HEK293 (cell line): ENCODE data around the gene RSRC1.
A peak's percentile ranks its signal among the peaks of the same experiment; 100 is the strongest.

ENCODE experiments used
- CTCF ChIA-PET: fragments of 350-600 bp; formaldehyde crosslinking; extraction: SDS; loops from one replicate; lab custom pipeline; 2021; ENCODE audit warnings: antibody characterized with exemption; lab: Yijun Ruan, JAX
- POLR2A ChIA-PET: fragments of 300-600 bp; formaldehyde crosslinking; extraction: SDS; loops from one replicate; lab custom pipeline; 2020; ENCODE audit warnings: antibody characterized with exemption, inconsistent platforms; lab: Yijun Ruan, JAX
- H3K27ac ChIP-seq: fragments of 200-500 bp; sonication (Bioruptor generic); 2 replicates; pipeline ENCODE4 v1.5.1; 2014; ENCODE audit warnings: low read depth, low read length, control low read depth, inconsistent platforms; ENCODE audit errors: extremely low read depth
- H3K36me3 ChIP-seq, 2 experiments: fragments of 200-500 bp in 1 of 2; sonication (Bioruptor generic) in 1 of 2; 1 replicate in 1 of 2; 2 replicates in 1 of 2; pipeline ENCODE4 v1.5.1; 2014 to 2017; ENCODE audit warnings: inconsistent platforms in 2 of 2, low read length in 2 of 2; ENCODE audit not compliant: control insufficient read depth in 2 of 2, insufficient read depth in 1 of 2
- H3K4me1 ChIP-seq: fragments of 200-500 bp; sonication (Bioruptor generic); 2 replicates; pipeline ENCODE4 v1.5.1; 2014; ENCODE audit warnings: mild to moderate bottlenecking, low read length, inconsistent platforms; ENCODE audit not compliant: control insufficient read depth, insufficient read depth
- H3K4me3 ChIP-seq: 2 replicates; pipeline ENCODE4 v1.5.1; 2011; ENCODE audit warnings: low read depth, mild to moderate bottlenecking, control low read depth, low read length, moderate library complexity
- H3K9me3 ChIP-seq: fragments of 200-500 bp; sonication (Bioruptor generic); 2 replicates; pipeline ENCODE4 v1.5.1; 2014; ENCODE audit warnings: low read depth, low read length, inconsistent platforms; ENCODE audit not compliant: control insufficient read depth, insufficient read depth
- WT1 ChIP-seq: fragments of 450-650 bp; formaldehyde crosslinking; IDR thresholded peaks from 2 replicates; pipeline ENCODE4 v1.5.1; 2016; ENCODE audit warnings: missing biosample characterization, missing genetic modification characterization
- ZNF138 ChIP-seq: fragments of 450-650 bp; formaldehyde crosslinking; IDR thresholded peaks from 2 replicates; pipeline ENCODE4 v1.5.1; 2016; ENCODE audit warnings: missing biosample characterization, missing genetic modification characterization, borderline replicate concordance
- ZNF174 ChIP-seq: fragments of 450-650 bp; formaldehyde crosslinking; IDR thresholded peaks from 2 replicates; pipeline ENCODE4 v1.5.0; 2017; ENCODE audit warnings: missing biosample characterization, mild to moderate bottlenecking, missing genetic modification characterization
- ZNF175 ChIP-seq: fragments of 450-650 bp; formaldehyde crosslinking; IDR thresholded peaks from 2 replicates; pipeline ENCODE4 v1.5.1; 2016; ENCODE audit warnings: missing biosample characterization, missing genetic modification characterization
- ZNF202 ChIP-seq: fragments of 450-650 bp; formaldehyde crosslinking; IDR thresholded peaks from 2 replicates; pipeline ENCODE4 v1.5.1; 2016; ENCODE audit warnings: missing biosample characterization, missing genetic modification characterization, borderline replicate concordance
- ZNF266 ChIP-seq: fragments of 450-650 bp; formaldehyde crosslinking; IDR thresholded peaks from 2 replicates; pipeline ENCODE4 v1.5.1; 2016; ENCODE audit warnings: missing biosample characterization, missing genetic modification characterization, low read depth
- ZNF776 ChIP-seq: fragments of 450-650 bp; formaldehyde crosslinking; IDR thresholded peaks from 2 replicates; pipeline ENCODE4 v1.5.0; 2017; ENCODE audit warnings: missing biosample characterization, missing genetic modification characterization, borderline replicate concordance
- ZXDB ChIP-seq: fragments of 450-650 bp; formaldehyde crosslinking; IDR thresholded peaks from 2 replicates; pipeline ENCODE4 v1.5.1; 2016; ENCODE audit warnings: missing biosample characterization, missing genetic modification characterization
- TF ChIP-seq, protein P1 (sequence below): fragments of 450-650 bp; formaldehyde crosslinking; IDR thresholded peaks from 2 replicates; pipeline ENCODE4 v1.5.1; 2016; ENCODE audit warnings: missing biosample characterization, missing genetic modification characterization
- TF ChIP-seq, protein P2 (sequence below): fragments of 450-650 bp; formaldehyde crosslinking; IDR thresholded peaks from 2 replicates; pipeline ENCODE4 v1.5.1; 2016; ENCODE audit warnings: missing biosample characterization, missing genetic modification characterization
- TF ChIP-seq, protein P3 (sequence below): fragments of 450-650 bp; IDR thresholded peaks from 2 replicates; pipeline ENCODE4 v1.5.1; 2018; ENCODE audit warnings: missing biosample characterization, missing genetic modification characterization
- TF ChIP-seq, protein P4 (sequence below): fragments of 450-650 bp; formaldehyde crosslinking; IDR thresholded peaks from 2 replicates; pipeline ENCODE4 v1.5.1; 2016; ENCODE audit warnings: missing biosample characterization, missing genetic modification characterization
- TF ChIP-seq, protein P5 (sequence below): fragments of 450-650 bp; formaldehyde crosslinking; IDR thresholded peaks from 2 replicates; pipeline ENCODE4 v1.5.1; 2016; ENCODE audit warnings: missing biosample characterization, missing genetic modification characterization

The RSRC1 gene

DNA sequence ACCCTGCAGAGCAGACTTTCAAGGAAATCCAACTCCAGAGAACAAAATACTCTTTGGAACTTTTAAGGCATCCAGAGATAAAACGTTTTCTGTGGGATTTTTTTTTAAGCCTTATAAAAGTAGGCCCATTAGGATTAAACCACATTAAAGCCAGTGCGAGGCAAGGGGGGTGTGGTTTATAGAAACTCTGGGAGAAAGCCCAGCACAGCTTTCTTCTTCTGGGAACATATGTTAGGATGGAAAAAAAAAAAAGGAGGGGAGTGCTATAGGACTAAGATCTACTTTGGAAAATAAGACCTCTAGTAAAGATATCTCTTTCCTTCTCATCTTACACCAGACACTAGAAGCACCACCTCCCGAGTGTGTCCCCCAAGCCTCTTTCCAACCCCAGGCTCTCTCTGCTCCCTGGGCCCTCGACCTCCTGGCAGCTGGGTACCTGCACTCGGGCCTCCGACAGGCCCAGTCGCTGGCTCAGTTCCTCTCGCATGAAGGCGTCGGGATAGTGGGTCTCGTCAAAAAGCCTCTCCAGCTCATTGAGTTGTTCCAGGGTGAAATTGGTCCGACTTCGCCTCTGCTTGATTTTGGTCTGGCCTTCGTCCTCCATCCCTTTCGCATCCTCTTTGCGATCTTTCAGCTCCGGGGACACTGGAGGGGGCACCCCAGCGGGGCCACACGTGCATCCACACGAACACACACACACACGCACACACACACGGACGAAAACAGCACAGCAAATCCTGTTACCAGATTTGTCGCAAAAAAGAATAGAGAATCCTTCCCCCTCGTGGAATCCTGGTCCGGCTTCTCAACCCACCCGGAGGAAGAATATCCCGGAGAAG, 7.4 kb upstream of the RSRC1 start (continued):
- TF ChIP-seq, protein P1, sequence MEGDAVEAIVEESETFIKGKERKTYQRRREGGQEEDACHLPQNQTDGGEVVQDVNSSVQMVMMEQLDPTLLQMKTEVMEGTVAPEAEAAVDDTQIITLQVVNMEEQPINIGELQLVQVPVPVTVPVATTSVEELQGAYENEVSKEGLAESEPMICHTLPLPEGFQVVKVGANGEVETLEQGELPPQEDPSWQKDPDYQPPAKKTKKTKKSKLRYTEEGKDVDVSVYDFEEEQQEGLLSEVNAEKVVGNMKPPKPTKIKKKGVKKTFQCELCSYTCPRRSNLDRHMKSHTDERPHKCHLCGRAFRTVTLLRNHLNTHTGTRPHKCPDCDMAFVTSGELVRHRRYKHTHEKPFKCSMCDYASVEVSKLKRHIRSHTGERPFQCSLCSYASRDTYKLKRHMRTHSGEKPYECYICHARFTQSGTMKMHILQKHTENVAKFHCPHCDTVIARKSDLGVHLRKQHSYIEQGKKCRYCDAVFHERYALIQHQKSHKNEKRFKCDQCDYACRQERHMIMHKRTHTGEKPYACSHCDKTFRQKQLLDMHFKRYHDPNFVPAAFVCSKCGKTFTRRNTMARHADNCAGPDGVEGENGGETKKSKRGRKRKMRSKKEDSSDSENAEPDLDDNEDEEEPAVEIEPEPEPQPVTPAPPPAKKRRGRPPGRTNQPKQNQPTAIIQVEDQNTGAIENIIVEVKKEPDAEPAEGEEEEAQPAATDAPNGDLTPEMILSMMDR (tag by site-specific recombination): no peak
- TF ChIP-seq, protein P2, sequence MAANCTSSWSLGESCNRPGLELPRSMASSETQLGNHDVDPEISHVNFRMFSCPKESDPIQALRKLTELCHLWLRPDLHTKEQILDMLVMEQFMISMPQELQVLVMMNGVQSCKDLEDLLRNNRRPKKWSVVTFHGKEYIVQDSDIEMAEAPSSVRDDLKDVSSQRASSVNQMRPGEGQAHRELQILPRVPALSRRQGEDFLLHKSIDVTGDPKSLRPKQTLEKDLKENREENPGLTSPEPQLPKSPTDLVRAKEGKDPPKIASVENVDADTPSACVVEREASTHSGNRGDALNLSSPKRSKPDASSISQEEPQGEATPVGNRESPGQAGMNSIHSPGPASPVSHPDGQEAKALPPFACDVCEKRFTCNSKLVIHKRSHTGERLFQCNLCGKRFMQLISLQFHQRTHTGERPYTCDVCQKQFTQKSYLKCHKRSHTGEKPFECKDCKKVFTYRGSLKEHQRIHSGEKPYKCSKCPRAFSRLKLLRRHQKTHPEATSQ (tag by site-specific recombination): no peak
- no peak for TF ChIP-seq ZNF266 (tag by site-specific recombination)
- no peak for TF ChIP-seq WT1 (tag by site-specific recombination)
- no peak for TF ChIP-seq ZNF174 (tag by site-specific recombination)
- TF ChIP-seq, protein P3, sequence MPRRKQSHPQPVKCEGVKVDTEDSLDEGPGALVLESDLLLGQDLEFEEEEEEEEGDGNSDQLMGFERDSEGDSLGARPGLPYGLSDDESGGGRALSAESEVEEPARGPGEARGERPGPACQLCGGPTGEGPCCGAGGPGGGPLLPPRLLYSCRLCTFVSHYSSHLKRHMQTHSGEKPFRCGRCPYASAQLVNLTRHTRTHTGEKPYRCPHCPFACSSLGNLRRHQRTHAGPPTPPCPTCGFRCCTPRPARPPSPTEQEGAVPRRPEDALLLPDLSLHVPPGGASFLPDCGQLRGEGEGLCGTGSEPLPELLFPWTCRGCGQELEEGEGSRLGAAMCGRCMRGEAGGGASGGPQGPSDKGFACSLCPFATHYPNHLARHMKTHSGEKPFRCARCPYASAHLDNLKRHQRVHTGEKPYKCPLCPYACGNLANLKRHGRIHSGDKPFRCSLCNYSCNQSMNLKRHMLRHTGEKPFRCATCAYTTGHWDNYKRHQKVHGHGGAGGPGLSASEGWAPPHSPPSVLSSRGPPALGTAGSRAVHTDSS (tag by site-specific recombination): no peak
- TF ChIP-seq ZNF175: no peak
- TF ChIP-seq ZNF138 (tag by site-specific recombination): no peak

DNA sequence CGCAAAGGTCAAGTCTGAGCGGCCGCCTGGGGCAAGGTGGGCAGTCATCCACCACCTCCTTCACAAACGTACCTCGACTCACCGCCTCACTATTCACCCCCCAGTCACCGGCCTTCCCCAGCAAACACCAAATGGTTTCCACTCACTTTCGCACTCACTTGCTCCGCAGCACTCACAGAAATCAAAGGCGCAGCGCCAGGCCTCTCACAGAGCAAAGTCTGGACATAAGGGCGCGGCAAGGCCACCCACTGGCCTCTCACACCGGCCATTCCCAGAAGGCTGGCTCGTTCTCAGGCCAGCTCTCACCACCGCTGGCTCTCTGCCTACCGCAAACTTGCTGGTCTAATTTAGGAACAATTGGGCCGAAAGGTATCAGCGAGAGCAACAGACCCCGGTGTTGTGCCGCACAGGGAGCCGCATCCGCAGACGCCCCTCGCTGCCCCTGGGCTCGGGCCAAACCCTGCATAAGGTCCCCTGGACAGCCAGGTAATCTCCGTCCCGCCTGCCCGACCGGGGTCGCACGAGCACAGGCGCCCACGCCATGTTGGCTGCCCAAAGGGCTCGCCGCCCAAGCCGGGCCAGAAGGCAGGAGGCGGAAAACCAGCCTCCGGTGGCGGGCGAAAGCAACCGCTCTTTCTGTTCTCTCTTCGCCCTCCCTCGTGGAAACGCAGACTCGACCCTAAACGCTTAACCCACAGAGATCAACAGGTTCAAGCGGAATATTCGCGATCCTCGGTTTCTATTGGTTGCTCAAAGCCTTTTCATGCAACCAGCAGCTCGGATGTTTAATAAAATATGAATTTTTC, 6.6 kb upstream of the RSRC1 start:
- H3K4me1 ChIP-seq: no peaks in the 10 kb centered on the region; the same call in 1 of the 2 replicates
- ChIA-PET POLR2A (no interaction called here), CTCF (no interaction called here)
- peaks cover 0 to 25% of the 10 kb centered on the region in 2 experiments; a peak in 1 of 3 replicates for H3K36me3 ChIP-seq
- H3K4me3 ChIP-seq: no peak overlapping the region
- TF ChIP-seq ZNF776 (tag by site-specific recombination) (no peak), ZNF202 (tag by site-specific recombination) (peak; percentile 55; the same call in 1 of the 2 replicates)
- TF ChIP-seq, protein P4, sequence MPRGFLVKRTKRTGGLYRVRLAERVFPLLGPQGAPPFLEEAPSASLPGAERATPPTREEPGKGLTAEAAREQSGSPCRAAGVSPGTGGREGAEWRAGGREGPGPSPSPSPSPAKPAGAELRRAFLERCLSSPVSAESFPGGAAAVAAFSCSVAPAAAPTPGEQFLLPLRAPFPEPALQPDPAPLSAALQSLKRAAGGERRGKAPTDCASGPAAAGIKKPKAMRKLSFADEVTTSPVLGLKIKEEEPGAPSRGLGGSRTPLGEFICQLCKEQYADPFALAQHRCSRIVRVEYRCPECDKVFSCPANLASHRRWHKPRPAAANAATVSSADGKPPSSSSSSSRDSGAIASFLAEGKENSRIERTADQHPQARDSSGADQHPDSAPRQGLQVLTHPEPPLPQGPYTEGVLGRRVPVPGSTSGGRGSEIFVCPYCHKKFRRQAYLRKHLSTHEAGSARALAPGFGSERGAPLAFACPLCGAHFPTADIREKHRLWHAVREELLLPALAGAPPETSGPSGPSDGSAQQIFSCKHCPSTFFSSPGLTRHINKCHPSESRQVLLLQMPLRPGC (tag by site-specific recombination): no peak
- TF ChIP-seq, protein P5, sequence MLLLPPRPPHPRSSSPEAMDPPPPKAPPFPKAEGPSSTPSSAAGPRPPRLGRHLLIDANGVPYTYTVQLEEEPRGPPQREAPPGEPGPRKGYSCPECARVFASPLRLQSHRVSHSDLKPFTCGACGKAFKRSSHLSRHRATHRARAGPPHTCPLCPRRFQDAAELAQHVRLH (tag by site-specific recombination): no peak
- H3K27ac ChIP-seq: no peak overlapping the region
- no peaks in the 10 kb centered on the region for H3K9me3 ChIP-seq

DNA sequence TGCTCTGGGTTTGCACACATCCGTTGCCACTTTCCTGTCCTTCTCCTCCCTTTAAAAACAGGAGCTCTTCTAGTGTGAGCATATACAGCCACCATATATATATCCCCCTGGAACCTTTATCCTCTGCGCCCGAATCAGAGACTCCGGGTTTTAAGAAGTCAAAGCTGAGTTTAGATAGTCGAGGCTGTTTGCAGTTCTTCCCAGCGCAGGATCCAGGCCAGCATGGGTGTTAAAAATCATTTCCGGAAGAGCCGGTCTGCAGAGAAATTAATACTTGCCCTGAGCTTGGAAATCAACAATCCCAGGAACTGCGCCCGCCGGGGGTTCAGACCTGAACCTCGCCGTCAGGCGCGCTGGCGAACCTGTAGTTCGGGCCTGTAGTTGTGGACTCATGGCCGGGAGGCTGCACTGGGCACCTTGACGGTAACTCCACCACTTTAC, 6.0 kb upstream of the RSRC1 start:
- CTCF ChIA-PET: no interaction called here
- Histone ChIP-seq H3K27ac (no peak overlapping the region), H3K36me3 (peaks cover 0 to 19% of the 10 kb centered on the region in 2 experiments; a peak in 1 of 3 replicates), H3K4me1 (no peaks in the 10 kb centered on the region; the same call in 1 of the 2 replicates), H3K4me3 (no peak overlapping the region), H3K9me3 (no peaks in the 10 kb centered on the region)
- no peak for TF ChIP-seq ZXDB (tag by site-specific recombination)
- POLR2A ChIA-PET: no interaction called here
